ENCODE measurements around the gene RNASEH1. TPM values are rescaled to one million over a fixed set of nuclear protein-coding genes. Genes with fewer than 3 reads are reported as not detected.
"Not testable (repeated sequence)": the region's sequence is repeated elsewhere in the genome, so short reads cannot be mapped to it uniquely, and the experiment has no call there.

Gene RNASEH1
- total RNA-seq, 1 experiment from 2014 or later: 20.4 TPM

DNA sequence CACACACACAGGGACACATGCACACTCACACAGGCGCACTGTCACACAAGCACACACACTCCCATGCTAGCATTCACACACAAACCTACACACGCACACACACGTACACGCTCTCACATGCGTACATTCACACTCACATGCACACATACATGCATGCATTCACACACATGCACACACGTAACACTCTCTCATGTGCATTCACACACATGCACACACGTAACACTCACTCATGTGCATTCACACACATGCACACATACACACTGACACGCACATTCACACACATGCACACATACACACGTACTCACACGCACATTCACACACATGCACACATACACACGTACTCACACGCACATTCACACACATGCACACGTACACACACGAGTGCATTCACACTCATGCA lies 55.1 kb downstream of the RNASEH1 start:
- Histone ChIP-seq H3K9me2 (replicated peaks; ENCODE audit: insufficient read depth, low read length) (no peaks in the 10 kb centered on the region), H3K36me3 (ENCODE audit: insufficient read depth, low read length) (peaks cover 49% of the 10 kb centered on the region; the same call in 1 of the 2 replicates), H3K4me3 (ENCODE audit: low read length) (no peak overlapping the region), H3K9ac (ENCODE audit: low read length) (no peak overlapping the region), H3K4me1 (ENCODE audit: low read length) (no peaks in the 10 kb centered on the region), H3K9me3 (ENCODE audit: low read length) (no peaks in the 10 kb centered on the region), H3K4me2 (ENCODE audit: low read depth, low read length, poor library complexity, severe bottlenecking) (no peak overlapping the region), H3K27ac (ENCODE audit: low read length) (no peak overlapping the region), H3K79me2 (ENCODE audit: low read length) (peaks cover 54% of the 10 kb centered on the region), H4K20me1 (ENCODE audit: insufficient read depth, low read depth, low read length) (no peaks in the 10 kb centered on the region; the same call in 1 of the 2 replicates), H3K27me3 (ENCODE audit: low read length) (no peaks in the 10 kb centered on the region), H2AFZ (ENCODE audit: low read length) (no peak overlapping the region)
- DNase-seq: no peak

DNA sequence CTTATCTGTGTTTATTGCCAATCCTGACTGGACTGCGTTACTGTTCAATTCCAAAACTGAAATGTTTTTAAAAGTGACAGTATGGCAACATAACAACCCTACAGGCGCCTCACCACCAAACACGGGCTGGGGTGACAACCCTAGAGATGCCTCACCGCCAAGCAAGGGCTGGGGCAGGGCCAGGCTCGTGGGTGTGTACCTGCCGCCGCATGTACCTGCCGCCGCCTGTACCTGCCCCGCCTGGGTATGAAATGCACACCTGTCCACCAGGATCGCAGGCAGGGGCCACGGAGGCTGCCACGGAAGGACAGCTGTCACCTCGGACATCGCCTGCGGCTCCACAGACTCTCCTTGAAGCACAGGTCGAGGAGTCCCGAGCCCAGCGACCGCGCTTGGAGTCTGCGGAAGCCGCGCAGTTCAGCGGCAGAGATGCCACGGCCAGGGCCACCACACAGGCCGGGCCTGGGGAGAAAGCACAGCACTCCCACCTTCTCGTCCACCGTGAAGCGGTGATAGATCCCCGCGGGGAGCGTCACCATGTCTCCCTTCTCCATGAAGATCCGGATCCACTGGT lies 57.7 kb downstream of the RNASEH1 start:
- no peak overlapping the region for H3K9ac ChIP-seq (ENCODE audit: low read length)
- H3K4me1 ChIP-seq (ENCODE audit: low read length): no peaks in the 10 kb centered on the region
- no peaks in the 10 kb centered on the region for H3K9me3 ChIP-seq (ENCODE audit: low read length)
- no peak overlapping the region for H2AFZ ChIP-seq (ENCODE audit: low read length)
- DNase-seq: no peak
- H3K79me2 ChIP-seq (ENCODE audit: low read length): peaks cover 29% of the 10 kb centered on the region
- peaks cover 33% of the 10 kb centered on the region for H3K36me3 ChIP-seq (ENCODE audit: insufficient read depth, low read length)
- no peaks in the 10 kb centered on the region; the same call in 1 of the 2 replicates for H4K20me1 ChIP-seq (ENCODE audit: insufficient read depth, low read depth, low read length)
- no peak overlapping the region for H3K4me2 ChIP-seq (ENCODE audit: low read depth, low read length, poor library complexity, severe bottlenecking)
- no peaks in the 10 kb centered on the region for H3K27me3 ChIP-seq (ENCODE audit: low read length)
- no peak overlapping the region for H3K27ac ChIP-seq (ENCODE audit: low read length)
- H3K4me3 ChIP-seq (ENCODE audit: low read length): no peak overlapping the region
- H3K9me2 ChIP-seq (replicated peaks; ENCODE audit: insufficient read depth, low read length): no peaks in the 10 kb centered on the region

DNA sequence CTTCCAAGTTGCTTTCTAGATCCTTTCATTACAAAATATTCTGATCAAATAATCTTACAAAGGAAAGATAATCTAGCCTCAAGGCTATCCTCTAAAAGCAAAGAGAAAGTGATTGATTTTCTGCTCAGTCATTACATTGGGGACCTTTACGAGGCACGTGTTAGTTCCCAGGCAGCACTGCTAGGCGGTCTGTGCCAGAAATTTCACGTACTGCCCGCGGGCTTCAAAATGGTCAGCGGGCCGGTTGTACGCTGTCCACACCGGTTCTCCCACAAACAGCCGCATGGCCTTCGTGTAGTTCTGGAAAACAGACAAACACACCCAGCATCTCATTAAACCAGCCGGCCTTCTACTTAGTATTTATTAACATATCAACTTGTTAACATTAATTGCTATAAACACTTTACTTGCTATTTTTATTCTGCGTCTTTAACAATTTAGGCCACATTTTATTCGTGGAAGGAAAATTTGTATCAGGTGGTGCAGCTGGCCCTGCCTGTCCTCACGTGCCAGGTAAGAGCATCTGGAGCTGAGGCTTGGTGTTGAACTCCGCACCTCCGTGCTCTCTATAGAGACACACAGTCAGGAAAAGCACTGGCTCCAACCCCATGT lies 59.2 kb downstream of the RNASEH1 start:
- Histone ChIP-seq H4K20me1 (ENCODE audit: insufficient read depth, low read depth, low read length) (no peaks in the 10 kb centered on the region; the same call in 1 of the 2 replicates), H3K36me3 (ENCODE audit: insufficient read depth, low read length) (peaks cover 22% of the 10 kb centered on the region)
- DNase-seq: no peak

GRCh38 chr2:3496708-3497080 lies 61.4 kb downstream of the RNASEH1 start:
- H3K9ac ChIP-seq (ENCODE audit: low read length); H3K27ac ChIP-seq (ENCODE audit: low read length); H3K9me3 ChIP-seq (ENCODE audit: low read length); H3K27me3 ChIP-seq (ENCODE audit: low read length); H2AFZ ChIP-seq (ENCODE audit: low read length); H3K79me2 ChIP-seq (ENCODE audit: low read length); DNase-seq; H3K4me1 ChIP-seq (ENCODE audit: low read length); H3K4me2 ChIP-seq (ENCODE audit: low read depth, low read length, poor library complexity, severe bottlenecking); H4K20me1 ChIP-seq (ENCODE audit: insufficient read depth, low read depth, low read length); H3K9me2 ChIP-seq (replicated peaks; ENCODE audit: insufficient read depth, low read length); H3K4me3 ChIP-seq (ENCODE audit: low read length): not testable (repeated sequence)
- peaks cover 20% of the 10 kb centered on the region for H3K36me3 ChIP-seq (ENCODE audit: insufficient read depth, low read length)

More for the DNA sequence above, 59.2 kb downstream of the RNASEH1 start:
- no peak overlapping the region for H2AFZ ChIP-seq (ENCODE audit: low read length)
- no peak overlapping the region for H3K4me3 ChIP-seq (ENCODE audit: low read length)
- H3K4me1 ChIP-seq (ENCODE audit: low read length): no peaks in the 10 kb centered on the region
- no peak overlapping the region for H3K27ac ChIP-seq (ENCODE audit: low read length)
- no peak overlapping the region for H3K9ac ChIP-seq (ENCODE audit: low read length)
- no peak overlapping the region for H3K4me2 ChIP-seq (ENCODE audit: low read depth, low read length, poor library complexity, severe bottlenecking)
- H3K79me2 ChIP-seq (ENCODE audit: low read length): peaks cover 14% of the 10 kb centered on the region
- no peaks in the 10 kb centered on the region for H3K9me3 ChIP-seq (ENCODE audit: low read length)
- no peaks in the 10 kb centered on the region for H3K27me3 ChIP-seq (ENCODE audit: low read length)
- H3K9me2 ChIP-seq (replicated peaks; ENCODE audit: insufficient read depth, low read length): no peaks in the 10 kb centered on the region

Other genes starting within 250 kb of the RNASEH1 start
- gene EIPR1, start 180.5 kb downstream of the RNASEH1 start, total RNA-seq (2014; rRNA removed; shearing (Covaris generic); ENCODE audit: low replicate concordance): 40.4 and 80.8 TPM in 2 replicates
- 69.1 and 92.5 TPM in 2 replicates for gene TRAPPC12, start 178.6 kb downstream of the RNASEH1 start, total RNA-seq (2014; rRNA removed; shearing (Covaris generic); ENCODE audit: low replicate concordance)
- gene ADI1, start 38.8 kb downstream of the RNASEH1 start, total RNA-seq (2014; rRNA removed; shearing (Covaris generic); ENCODE audit: low replicate concordance): 68.6 and 74.0 TPM in 2 replicates
- 3,591 and 3,631 TPM in 2 replicates for gene RPS7, start 16.9 kb upstream of the RNASEH1 start, total RNA-seq (2014; rRNA removed; shearing (Covaris generic); ENCODE audit: low replicate concordance)
- gene COLEC11, start 36.8 kb upstream of the RNASEH1 start, total RNA-seq (2014; rRNA removed; shearing (Covaris generic); ENCODE audit: low replicate concordance): not detected in 2 replicates
- not detected in 2 replicates for gene ALLC, start 99.9 kb upstream of the RNASEH1 start, total RNA-seq (2014; rRNA removed; shearing (Covaris generic); ENCODE audit: low replicate concordance)
- not detected in 2 replicates for gene DCDC2C, start 145.2 kb upstream of the RNASEH1 start, total RNA-seq (2014; rRNA removed; shearing (Covaris generic); ENCODE audit: low replicate concordance)